Measurements from ENCODE around the gene MGLL. TPM values are rescaled to one million over a fixed set of nuclear protein-coding genes. Genes with fewer than 3 reads are reported as not detected.

The MGLL gene
- total RNA-seq, 2 experiments from 2014 or later, result 19.2 to 21.6 TPM

GRCh38 chr3:127775398-127776109, 46.8 kb downstream of the MGLL start:
- POLR2A ChIA-PET, result no interaction called here
- H3K79me2 ChIP-seq (ENCODE audit: insufficient read depth, low read depth, low read length), result no peaks in the 10 kb centered on the region
- no peaks in the 10 kb centered on the region for H3K36me3 ChIP-seq (ENCODE audit: insufficient read depth, low read length)
- H3K27ac ChIP-seq (ENCODE audit: low read depth, low read length, poor library complexity, severe bottlenecking), result no peak overlapping the region
- no TSS peak for BruUV-seq (replicated peaks)
- H4K20me1 ChIP-seq (ENCODE audit: insufficient read depth, low read length), result no peaks in the 10 kb centered on the region
- H2AFZ ChIP-seq (ENCODE audit: low read length), result no peak overlapping the region
- H3K4me3 ChIP-seq (ENCODE audit: low read depth, low read length, poor library complexity, severe bottlenecking), result no peak overlapping the region
- CTCF ChIA-PET (ENCODE audit: unreplicated experiment), result no interaction called here
- intact Hi-C loops (cut with micrococcal nuclease; ENCODE audit: unreplicated experiment), result no loop called here
- H3K4me1 ChIP-seq (ENCODE audit: insufficient read depth, low read length, poor library complexity, severe bottlenecking), result no peaks in the 10 kb centered on the region
- TF ChIP-seq, protein P1, sequence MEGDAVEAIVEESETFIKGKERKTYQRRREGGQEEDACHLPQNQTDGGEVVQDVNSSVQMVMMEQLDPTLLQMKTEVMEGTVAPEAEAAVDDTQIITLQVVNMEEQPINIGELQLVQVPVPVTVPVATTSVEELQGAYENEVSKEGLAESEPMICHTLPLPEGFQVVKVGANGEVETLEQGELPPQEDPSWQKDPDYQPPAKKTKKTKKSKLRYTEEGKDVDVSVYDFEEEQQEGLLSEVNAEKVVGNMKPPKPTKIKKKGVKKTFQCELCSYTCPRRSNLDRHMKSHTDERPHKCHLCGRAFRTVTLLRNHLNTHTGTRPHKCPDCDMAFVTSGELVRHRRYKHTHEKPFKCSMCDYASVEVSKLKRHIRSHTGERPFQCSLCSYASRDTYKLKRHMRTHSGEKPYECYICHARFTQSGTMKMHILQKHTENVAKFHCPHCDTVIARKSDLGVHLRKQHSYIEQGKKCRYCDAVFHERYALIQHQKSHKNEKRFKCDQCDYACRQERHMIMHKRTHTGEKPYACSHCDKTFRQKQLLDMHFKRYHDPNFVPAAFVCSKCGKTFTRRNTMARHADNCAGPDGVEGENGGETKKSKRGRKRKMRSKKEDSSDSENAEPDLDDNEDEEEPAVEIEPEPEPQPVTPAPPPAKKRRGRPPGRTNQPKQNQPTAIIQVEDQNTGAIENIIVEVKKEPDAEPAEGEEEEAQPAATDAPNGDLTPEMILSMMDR (conservative IDR thresholded peaks at IDR 0.05; ENCODE audit: low read length), result no peak
- TF ChIP-seq EZH2phosphoT487 (IDR thresholded peaks at IDR 0.05; ENCODE audit: borderline replicate concordance, low read depth, low read length), result no peak
- no peaks in the 10 kb centered on the region for H3K9me2 ChIP-seq (ENCODE audit: insufficient read depth, low read length)
- DNase-seq (ENCODE audit: low spot score), result no peak
- no peak overlapping the region for H3K4me2 ChIP-seq (ENCODE audit: low read length)
- H3K9me3 ChIP-seq (ENCODE audit: low read length), result peaks cover 10% of the 10 kb centered on the region; the same call in 1 of the 2 replicates

DNA sequence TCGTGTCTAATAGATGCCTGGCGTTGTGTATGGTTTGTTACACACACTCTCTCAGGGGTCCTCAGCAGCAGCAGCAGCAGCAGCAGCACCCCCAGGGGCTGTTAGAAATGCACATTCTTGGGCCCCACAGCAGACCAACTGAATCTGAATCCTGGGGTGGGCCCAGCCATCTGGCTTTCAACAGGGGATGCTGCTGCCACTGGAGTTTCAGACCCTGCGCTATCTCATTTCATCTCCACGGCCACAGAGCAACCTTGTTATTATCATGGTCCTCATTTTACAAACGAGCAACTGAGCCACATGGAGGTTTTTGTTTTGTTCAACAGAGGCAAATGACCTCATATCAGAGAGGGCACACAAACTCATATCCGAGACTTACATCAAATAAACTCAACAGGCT, 47.7 kb downstream of the MGLL start:
- POLR2A ChIA-PET, result no interaction called here
- Histone ChIP-seq H3K36me3 (ENCODE audit: insufficient read depth, low read length) (no peaks in the 10 kb centered on the region), H3K4me1 (ENCODE audit: insufficient read depth, low read length, poor library complexity, severe bottlenecking) (no peaks in the 10 kb centered on the region), H3K4me3 (ENCODE audit: low read depth, low read length, poor library complexity, severe bottlenecking) (no peak overlapping the region), H4K20me1 (ENCODE audit: insufficient read depth, low read length) (no peaks in the 10 kb centered on the region), H3K9me3 (ENCODE audit: low read length) (peaks cover 10% of the 10 kb centered on the region; the same call in 1 of the 2 replicates), H3K79me2 (ENCODE audit: insufficient read depth, low read depth, low read length) (no peaks in the 10 kb centered on the region), H3K4me2 (ENCODE audit: low read length) (no peak overlapping the region), H3K27ac (ENCODE audit: low read depth, low read length, poor library complexity, severe bottlenecking) (no peak overlapping the region), H2AFZ (ENCODE audit: low read length) (0 out of 2 replicates have a peak overlapping the region, but pooled peaks have one; percentile 25), H3K9me2 (ENCODE audit: insufficient read depth, low read length) (no peaks in the 10 kb centered on the region)
- TF ChIP-seq EZH2phosphoT487 (IDR thresholded peaks at IDR 0.05; ENCODE audit: borderline replicate concordance, low read depth, low read length), result no peak
- TF ChIP-seq, protein P1 (conservative IDR thresholded peaks at IDR 0.05; ENCODE audit: low read length), result no peak
- CTCF ChIA-PET (ENCODE audit: unreplicated experiment), result no interaction called here
- no TSS peak for BruUV-seq (replicated peaks)
- intact Hi-C loops (cut with micrococcal nuclease; ENCODE audit: unreplicated experiment), result no loop called here
- no peak for DNase-seq (ENCODE audit: low spot score)

GRCh38 chr3:127773752-127774395, 48.4 kb downstream of the MGLL start:
- H3K36me3 ChIP-seq (ENCODE audit: insufficient read depth, low read length), result no peaks in the 10 kb centered on the region
- TF ChIP-seq EZH2phosphoT487 (IDR thresholded peaks at IDR 0.05; ENCODE audit: borderline replicate concordance, low read depth, low read length), result no peak
- TF ChIP-seq, protein P1 (conservative IDR thresholded peaks at IDR 0.05; ENCODE audit: low read length), result no peak
- peaks cover 10% of the 10 kb centered on the region; the same call in 1 of the 2 replicates for H3K9me3 ChIP-seq (ENCODE audit: low read length)
- H3K4me3 ChIP-seq (ENCODE audit: low read depth, low read length, poor library complexity, severe bottlenecking), result no peak overlapping the region
- no TSS peak for BruUV-seq (replicated peaks)
- intact Hi-C loops (cut with micrococcal nuclease; ENCODE audit: unreplicated experiment), result no loop called here
- H3K79me2 ChIP-seq (ENCODE audit: insufficient read depth, low read depth, low read length), result no peaks in the 10 kb centered on the region
- no peak overlapping the region for H3K27ac ChIP-seq (ENCODE audit: low read depth, low read length, poor library complexity, severe bottlenecking)
- H3K4me2 ChIP-seq (ENCODE audit: low read length), result no peak overlapping the region
- H3K9me2 ChIP-seq (ENCODE audit: insufficient read depth, low read length), result no peaks in the 10 kb centered on the region
- CTCF ChIA-PET (ENCODE audit: unreplicated experiment), result no interaction called here
- DNase-seq (ENCODE audit: low spot score), result no peak
- H2AFZ ChIP-seq (ENCODE audit: low read length), result no peak overlapping the region
- H4K20me1 ChIP-seq (ENCODE audit: insufficient read depth, low read length), result no peaks in the 10 kb centered on the region
- no peaks in the 10 kb centered on the region for H3K4me1 ChIP-seq (ENCODE audit: insufficient read depth, low read length, poor library complexity, severe bottlenecking)
- POLR2A ChIA-PET, result no interaction called here

All from OCI-LY7 (cell line).